ENCODE measurements around the gene PCYT2.

DNA sequence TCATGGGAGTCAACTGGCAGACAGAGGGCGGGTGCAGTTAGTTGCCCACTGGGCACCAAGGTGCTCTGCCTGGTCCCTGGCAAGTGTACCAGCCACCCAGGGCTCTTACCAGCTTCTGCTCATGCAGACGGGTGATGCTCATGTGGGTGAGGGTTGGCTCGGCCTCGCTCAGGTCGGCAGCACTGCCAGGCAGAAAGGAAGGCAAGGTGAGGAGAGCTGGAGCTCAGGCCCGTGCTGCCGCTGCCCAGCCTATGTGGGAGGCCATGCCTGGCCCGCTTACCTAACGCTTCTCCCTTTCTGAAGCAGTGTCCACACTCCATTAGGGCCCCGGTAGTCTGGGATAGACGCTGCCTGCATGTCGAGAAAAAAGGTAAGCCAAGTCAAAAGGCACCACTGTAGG, 4.1 kb upstream of the PCYT2 start:
- TF ChIP-seq, protein P1, sequence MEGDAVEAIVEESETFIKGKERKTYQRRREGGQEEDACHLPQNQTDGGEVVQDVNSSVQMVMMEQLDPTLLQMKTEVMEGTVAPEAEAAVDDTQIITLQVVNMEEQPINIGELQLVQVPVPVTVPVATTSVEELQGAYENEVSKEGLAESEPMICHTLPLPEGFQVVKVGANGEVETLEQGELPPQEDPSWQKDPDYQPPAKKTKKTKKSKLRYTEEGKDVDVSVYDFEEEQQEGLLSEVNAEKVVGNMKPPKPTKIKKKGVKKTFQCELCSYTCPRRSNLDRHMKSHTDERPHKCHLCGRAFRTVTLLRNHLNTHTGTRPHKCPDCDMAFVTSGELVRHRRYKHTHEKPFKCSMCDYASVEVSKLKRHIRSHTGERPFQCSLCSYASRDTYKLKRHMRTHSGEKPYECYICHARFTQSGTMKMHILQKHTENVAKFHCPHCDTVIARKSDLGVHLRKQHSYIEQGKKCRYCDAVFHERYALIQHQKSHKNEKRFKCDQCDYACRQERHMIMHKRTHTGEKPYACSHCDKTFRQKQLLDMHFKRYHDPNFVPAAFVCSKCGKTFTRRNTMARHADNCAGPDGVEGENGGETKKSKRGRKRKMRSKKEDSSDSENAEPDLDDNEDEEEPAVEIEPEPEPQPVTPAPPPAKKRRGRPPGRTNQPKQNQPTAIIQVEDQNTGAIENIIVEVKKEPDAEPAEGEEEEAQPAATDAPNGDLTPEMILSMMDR (IDR thresholded peaks at IDR 0.05) = no peak
- TF ChIP-seq POLR2A (IDR thresholded peaks at IDR 0.05; ENCODE audit: low read depth) (no peak), EP300 (IDR thresholded peaks at IDR 0.05) (no peak), POLR2AphosphoS5 (IDR thresholded peaks at IDR 0.05) (no peak)

Measured in esophagus muscularis mucosa (tissue), 4 donors.